ENCODE measurements around the gene ZNF25.
"Not testable (repeated sequence)": the region's sequence is repeated elsewhere in the genome, so short reads cannot be mapped to it uniquely, and the experiment has no call there.

Gene ZNF25

GRCh38 chr10:37976091-37976879, at the start of gene ZNF25:
Gene ZNF25, minus strand, starts transcription at chr10:37976647. Its CDS starts 4,925 bp downstream, at chr10:37971722.
- peak; percentile 100 for DNase-seq (ENCODE audit: low spot score)

DNA sequence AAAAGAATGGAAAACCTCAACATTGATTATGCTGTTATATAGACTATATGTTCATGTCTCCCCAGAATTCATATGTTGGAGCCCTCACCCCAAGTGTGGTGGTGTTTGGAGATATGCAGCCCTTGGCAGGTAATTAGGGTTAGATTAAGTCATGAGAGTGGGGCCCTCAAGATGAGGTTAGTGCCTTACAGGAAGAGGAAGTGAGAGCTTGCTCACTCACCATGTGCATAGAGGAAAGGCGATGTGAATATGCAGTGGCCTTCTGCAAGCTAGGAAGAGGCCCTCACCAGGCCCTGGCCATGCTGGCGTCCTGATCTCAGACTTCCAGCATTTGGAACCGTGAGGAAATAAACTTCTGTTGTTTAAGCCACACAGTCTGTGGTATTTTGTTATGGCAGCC, 48.8 kb upstream of the ZNF25 start:
- DNase-seq (ENCODE audit: low spot score): no peak

DNA sequence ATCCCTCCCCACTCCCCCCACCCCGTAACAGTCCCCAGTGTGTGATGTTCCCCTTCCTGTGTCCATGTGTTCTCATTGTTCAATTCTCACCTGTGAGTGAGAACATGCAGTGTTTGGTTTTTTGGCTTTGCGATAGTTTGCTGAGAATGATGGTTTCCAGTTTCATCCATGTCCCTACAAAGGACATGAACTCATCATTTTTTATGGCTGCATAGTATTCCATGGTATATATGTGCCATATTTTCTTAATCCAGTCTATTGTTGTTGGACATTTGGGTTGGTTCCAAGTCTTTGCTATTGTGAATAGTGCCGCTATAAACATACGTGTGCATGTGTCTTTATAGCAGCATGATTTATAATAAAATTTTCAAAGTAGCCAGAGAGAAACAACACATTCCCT, 42.7 kb upstream of the ZNF25 start:
- not testable (repeated sequence) for DNase-seq (ENCODE audit: low spot score)

DNA sequence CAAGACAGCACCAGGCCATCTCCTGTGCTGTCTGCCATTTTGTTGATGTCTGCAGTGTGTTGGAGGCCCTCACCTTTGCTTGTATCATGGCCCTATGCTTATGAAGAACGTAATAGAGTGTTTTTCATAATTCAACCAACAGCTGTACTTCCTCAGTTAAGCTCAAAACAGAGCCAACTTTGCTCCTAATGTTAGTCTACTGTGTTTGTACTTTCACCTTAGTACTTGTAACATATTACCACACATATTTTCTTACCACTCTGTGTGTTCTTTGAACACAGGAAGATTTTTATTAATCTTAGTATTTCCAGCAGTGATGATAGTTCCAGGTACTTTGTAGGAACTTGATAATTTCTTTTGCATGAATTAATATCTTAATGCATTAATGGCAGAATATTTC, 39.9 kb upstream of the ZNF25 start:
- no peak for DNase-seq (ENCODE audit: low spot score)

DNA sequence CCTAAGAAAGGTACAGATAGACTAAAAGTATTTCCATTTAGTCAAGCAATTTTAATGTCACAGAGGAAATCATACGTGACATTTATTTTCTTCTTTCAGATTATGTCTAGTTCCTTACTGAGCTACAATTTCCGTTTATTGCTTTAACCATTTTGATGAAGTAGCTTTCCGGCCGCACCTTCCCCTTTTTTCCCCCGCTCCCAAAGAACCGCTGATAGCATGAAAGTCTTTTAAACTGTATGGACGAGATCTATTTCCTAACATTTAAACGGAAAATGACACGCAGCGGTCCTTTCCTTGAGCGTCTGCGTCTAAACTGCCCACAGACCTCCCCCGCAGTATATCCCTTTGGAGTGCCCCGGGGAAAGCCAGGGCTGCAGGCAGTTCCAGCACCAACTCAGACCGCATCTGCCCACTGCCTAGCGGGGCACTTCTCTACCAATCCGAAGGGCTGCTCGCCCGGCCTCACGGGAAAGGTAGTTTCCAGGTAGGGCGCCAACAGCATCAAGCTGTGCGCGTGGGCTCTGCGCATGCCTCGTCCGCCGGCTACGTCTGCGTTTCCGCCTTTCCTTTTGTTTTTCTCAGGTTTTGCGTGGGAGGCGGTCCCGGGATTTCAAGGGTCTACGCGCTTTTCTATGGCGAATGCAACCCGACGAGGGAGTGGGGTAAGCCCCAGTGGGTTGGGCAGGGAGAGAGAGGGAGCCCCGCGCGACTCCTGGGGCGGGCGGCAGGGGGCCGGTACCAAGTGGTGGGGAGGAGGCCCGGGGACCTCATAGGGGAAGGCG, 33.9 kb upstream of the ZNF25 start, which contains the start of gene ZNF33A:
TSS of gene ZNF33A (plus strand) at position 557 of the 785 bp plus-strand sequence. CDS start 1,667 bp downstream, outside the sequence.
- peak; percentile 96 for DNase-seq (ENCODE audit: low spot score)

GRCh38 chr10:38007991-38008390, 31.5 kb upstream of the ZNF25 start:
- no peak for DNase-seq (ENCODE audit: low spot score)

GRCh38 chr10:38007551-38007950, 31.1 kb upstream of the ZNF25 start:
- DNase-seq (ENCODE audit: low spot score): no peak

DNA sequence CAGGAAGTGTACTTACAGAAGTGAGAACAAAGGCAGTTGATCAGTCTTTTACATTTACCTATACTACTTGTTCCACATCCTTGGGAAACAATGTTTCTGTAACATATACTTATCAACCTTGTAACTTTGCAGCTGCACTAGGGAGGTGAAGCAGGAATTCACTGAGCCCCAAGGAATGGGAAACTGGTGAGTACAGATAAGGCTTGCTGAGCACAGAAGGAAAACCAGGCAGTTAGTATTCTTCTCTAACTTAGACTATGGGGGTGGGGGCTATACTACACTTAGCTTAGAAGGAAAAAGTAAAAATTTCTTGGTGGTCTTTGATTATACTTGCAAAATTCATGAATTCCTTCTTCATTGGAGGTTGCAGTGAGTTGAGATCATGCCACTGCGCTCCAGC, 27.1 kb upstream of the ZNF25 start:
- no peak for DNase-seq (ENCODE audit: low spot score)

DNA sequence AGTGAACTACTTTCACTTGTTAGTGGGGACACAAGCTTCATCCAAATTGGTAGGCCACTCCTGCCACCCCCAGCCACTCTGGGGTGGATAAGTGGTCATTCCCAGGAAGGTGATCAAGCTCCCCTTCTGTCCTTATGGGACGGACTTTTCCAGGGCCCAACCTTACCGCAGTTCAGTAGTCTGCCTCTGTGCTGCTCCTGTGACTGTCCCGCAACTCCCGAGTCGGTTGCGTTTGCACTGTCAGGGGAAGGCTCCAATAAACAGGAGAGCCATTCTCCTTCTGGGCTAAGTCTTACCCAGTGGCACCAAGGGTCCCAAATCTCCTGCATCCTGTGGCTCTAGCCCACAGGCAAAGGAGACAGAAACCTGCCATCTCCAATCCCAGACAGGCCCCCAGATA, 26.6 kb upstream of the ZNF25 start:
- no peak for DNase-seq (ENCODE audit: low spot score)

GRCh38 chr10:38000474-38000873, 24.0 kb upstream of the ZNF25 start:
- not testable (repeated sequence) for DNase-seq (ENCODE audit: low spot score)

DNA sequence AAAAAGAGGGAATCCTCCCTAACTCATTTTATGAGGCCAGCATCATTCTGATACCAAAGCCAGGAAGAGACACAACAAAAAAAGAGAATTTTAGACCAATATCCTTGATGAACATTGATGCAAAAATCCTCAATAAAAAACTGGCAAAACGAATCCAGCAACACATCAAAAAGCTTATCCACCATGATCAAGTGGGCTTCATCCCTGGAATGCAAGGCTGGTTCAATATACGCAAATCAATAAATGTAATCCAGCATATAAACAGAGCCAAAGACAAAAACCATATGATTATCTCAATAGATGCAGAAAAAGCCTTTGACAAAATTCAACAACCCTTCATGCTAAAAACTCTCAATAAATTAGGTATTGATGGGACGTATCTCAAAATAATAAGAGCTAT, 22.5 kb upstream of the ZNF25 start:
- DNase-seq (ENCODE audit: low spot score): not testable (repeated sequence)

GRCh38 chr10:37992083-37992482, 15.6 kb upstream of the ZNF25 start:
- no peak for DNase-seq (ENCODE audit: low spot score)

DNA sequence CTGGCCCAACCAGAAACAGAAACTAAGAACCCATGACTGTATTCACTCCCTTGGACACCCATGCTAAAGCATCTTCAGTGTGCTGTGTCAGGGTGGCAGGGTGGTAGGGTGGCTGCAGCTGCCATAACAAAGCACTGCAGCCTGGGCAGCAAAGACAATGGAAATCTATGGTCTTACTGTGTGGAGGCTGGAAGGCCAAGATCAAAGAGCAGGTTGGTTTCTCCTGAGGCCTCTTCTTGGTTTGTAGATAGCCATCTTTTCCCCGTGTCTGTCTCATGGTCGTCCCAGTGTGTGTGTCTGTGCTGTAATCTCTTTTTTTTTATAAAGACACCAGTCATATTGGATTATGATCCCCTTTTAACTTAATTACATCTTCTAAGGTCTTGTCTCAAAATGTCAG, 15.2 kb upstream of the ZNF25 start:
- DNase-seq (ENCODE audit: low spot score): no peak

DNA sequence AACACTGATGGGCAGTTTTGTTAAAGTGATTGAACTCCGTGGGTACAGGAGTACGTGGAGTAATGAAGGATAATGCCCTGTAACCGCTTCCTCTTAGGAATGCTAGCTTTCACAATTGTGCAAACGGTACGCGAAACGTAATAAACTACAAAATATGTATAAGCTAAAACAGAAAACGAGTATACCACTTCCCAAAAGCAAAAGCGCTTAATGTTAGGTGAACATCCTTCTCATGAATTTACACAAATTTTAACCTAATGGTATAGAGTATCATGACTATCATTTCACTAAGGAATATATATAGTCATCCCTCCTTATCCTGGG, 395 bp upstream of the ZNF25 start:
- no peak for DNase-seq (ENCODE audit: low spot score)

DNA sequence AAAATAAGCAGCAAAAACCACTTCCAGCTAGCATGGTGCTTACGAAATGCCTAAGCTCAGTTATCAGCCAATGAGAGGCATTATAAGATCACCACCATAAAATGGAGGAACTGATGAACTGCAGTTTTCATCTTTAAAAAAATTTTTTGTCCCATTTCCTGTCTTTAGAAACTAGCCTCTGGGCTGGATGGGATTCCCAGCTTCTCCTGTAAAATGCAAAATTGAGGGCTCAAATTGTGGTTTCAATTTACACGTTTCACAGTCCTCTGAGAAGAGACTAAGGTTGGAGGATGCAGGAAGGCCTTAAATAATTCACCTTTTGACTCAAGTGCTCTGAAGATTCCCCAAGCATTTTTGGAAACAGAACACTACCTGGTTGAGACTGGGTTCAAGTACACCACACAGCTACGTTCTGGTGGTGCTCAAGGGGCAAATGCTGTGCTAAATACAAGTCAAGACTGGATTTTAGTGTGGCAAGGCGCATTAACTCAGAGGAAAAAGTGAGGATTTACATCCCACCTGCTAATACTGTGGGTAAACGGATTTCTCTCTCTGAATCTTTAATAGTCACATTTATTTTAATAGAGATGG, 951 bp downstream of the ZNF25 start:
- DNase-seq (ENCODE audit: low spot score): peak; percentile 59

DNA sequence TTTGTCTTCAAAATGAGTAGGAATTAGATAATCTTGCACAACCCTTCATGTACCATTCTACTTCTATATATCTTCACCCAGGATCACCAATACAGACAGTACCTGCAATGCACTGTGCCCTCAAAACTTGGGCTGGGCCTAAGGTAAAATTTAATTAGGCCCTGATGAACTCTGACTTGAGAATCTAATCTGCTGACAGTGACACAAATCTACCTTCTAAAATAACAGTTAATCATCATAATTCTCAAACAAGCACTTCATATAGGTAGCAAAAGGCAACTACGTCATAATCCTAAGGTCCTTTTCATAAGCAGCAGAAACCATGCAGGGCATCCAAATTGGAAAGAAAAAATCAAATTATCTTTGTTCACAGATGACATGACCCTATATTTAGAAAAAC, 4.1 kb downstream of the ZNF25 start:
- no peak for DNase-seq (ENCODE audit: low spot score)

DNA sequence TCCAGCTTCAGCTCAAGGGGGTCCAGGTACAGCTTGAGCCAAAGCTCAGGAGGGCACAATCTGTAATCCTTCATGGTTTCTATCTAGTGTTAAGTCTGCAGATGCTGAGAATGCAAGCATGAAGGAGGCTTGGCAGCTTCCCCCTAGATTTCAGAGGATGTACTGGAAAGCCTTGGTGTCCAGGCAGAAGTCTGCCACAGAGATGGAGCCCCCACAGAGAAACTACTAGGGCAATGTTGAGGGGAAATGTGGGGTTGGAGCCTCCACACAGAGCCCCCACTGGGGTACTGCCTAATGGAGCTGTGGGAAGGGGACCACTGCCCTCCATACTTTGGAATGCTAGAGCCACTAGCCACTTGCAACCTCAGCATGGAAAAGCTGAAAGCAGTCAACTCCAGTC, 11.4 kb downstream of the ZNF25 start:
- DNase-seq (ENCODE audit: low spot score): no peak

- DNase-seq (ENCODE audit: low spot score): no peak
Measured at GRCh38 chr10:37960591-37961137, 15.8 kb downstream of the ZNF25 start.

- no peak for DNase-seq (ENCODE audit: low spot score)
Measured at GRCh38 chr10:37957841-37958240, 18.6 kb downstream of the ZNF25 start.

DNA sequence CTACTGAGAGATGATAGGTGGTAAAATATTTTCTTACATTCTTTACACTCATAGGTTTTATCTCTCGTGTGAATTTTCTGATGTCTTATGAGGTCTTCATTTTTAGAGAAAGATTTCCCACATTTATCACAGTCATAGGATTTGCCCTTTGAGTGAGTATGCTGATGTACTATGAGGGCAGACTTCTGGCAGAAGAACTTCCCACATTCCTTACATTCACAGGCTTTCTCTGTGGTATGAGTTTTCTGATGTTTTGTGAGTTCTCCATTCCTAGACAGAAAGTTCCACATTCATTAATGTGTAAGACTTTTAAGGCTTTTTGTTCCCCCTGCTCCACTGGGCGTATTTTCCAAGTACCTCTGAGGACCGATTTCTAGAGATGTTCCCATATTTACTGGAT, 23.5 kb downstream of the ZNF25 start:
- no peak for DNase-seq (ENCODE audit: low spot score)

GRCh38 chr10:37952043-37952755, 24.2 kb downstream of the ZNF25 start:
- DNase-seq (ENCODE audit: low spot score): no peak

GRCh38 chr10:37948210-37948609, 28.2 kb downstream of the ZNF25 start:
- no peak for DNase-seq (ENCODE audit: low spot score)

All from RKO (cell line).